Stomach (tissue), 9 donors: ENCODE data around the gene DNAH14. TPM values are rescaled to one million over a fixed set of nuclear protein-coding genes. Genes with fewer than 3 reads are reported as not detected.
"Not testable (repeated sequence)": the region's sequence is repeated elsewhere in the genome, so short reads cannot be mapped to it uniquely, and the experiment has no call there.

Experiments
- DNase-seq, 2 donors: peaks; one replicate each; pipeline versions ENCODE4 v3.0.0 to v3.0.0-alpha.2; 2013 to 2019
- H3K27ac ChIP-seq, 5 donors: fragments of 200-600 bp in 4 of 5; sonication (generic) in 4 of 5; one replicate each; pipeline ENCODE4 v1.5.1; 2013 to 2019; ENCODE audit warnings: mild to moderate bottlenecking in 1 of 5, moderate library complexity in 1 of 5
- H3K27me3 ChIP-seq, 3 donors: fragments of 200-600 bp; sonication (generic); one replicate each; pipeline ENCODE4 v1.5.1; 2017 to 2019; ENCODE audit warnings: mixed run types in 1 of 3
- H3K36me3 ChIP-seq, 4 donors: fragments of 200-600 bp; sonication (generic); 1 replicate in 3 of 4; 2 replicates in 1 of 4; pipeline ENCODE4 v1.5.1; 2016 to 2019
- H3K4me1 ChIP-seq, 4 donors: fragments of 200-600 bp; sonication (generic); one replicate each; pipeline ENCODE4 v1.5.1; 2016 to 2019
- H3K4me3 ChIP-seq, 4 donors: fragments of 200-600 bp; sonication (generic) in 3 of 4; one replicate each; pipeline ENCODE4 v1.5.1; 2016 to 2019; ENCODE audit warnings: mild to moderate bottlenecking in 1 of 4
- H3K9me3 ChIP-seq, 4 donors: fragments of 200-600 bp; sonication (generic); one replicate each; pipeline ENCODE4 v1.5.1; 2016 to 2019
- CTCF ChIP-seq, 7 experiments: fragments of 450-650 bp in 4 of 7; fragments of 200-600 bp in 3 of 7; sonication (generic) in 3 of 7; IDR thresholded peaks; one replicate each; pipeline ENCODE4 v1.5.1; 2016 to 2019; ENCODE audit warnings: antibody characterized with exemption in 7 of 7, control low read depth in 2 of 7, mild to moderate bottlenecking in 1 of 7
- EP300 ChIP-seq: sonication (generic); formaldehyde crosslinking; IDR thresholded peaks from one replicate; pipeline ENCODE4 v1.6.1; 2017; ENCODE audit warnings: antibody characterized with exemption
- POLR2A ChIP-seq, 4 donors: fragments of 450-650 bp; IDR thresholded peaks; one replicate each; pipeline ENCODE4 v1.6.1; 2016; ENCODE audit warnings: antibody characterized with exemption in 4 of 4, control low read depth in 2 of 4, mild to moderate bottlenecking in 1 of 4, moderate library complexity in 1 of 4
- POLR2AphosphoS5 ChIP-seq, 3 donors: sonication (generic); formaldehyde crosslinking; IDR thresholded peaks; one replicate each; pipeline ENCODE4 v1.6.1; 2016; ENCODE audit warnings: antibody characterized with exemption in 3 of 3
- WGBS, 5 donors: extraction: QIAGEN DNeasy Blood & Tissue Kit in 3 of 5; methylation state at CpG; one replicate each; pipeline versions ENCODE4 v1.1.5 to v1.1.7; 2013 to 2018; 5-methylcytosine and 5-hydroxymethylcytosine counted together
- intact Hi-C: fragments of 100-400 bp; cut with DNase I; formaldehyde crosslinking; loops from one replicate; pipeline ENCODE4 v1.15.1; 2023; ENCODE audit warnings: low total_unique reads
- polyA plus RNA-seq, 3 donors: library from polyadenylated mRNA; stranded (reverse); fragments of 200-250 nt; gene quantifications; one replicate each; pipeline ENCODE4 v1.2.3, GENCODE V29; 2013
- total RNA-seq, 5 donors: library from RNA; depleted of rRNA; stranded (reverse); fragments of >200 nt; gene quantifications; one replicate each; pipeline versions ENCODE4 v1.1.0 to v1.2.3, GENCODE V29; 2014 to 2016
- donor health status: healthy with polysubstance abuse.
- donor health status: Bipolar disorder and iron deficiency.
- donor health status: healthy.

The DNAH14 gene
- total and polyA plus RNA-seq, 8 donors = 1.7 to 158 (median 6.2) TPM

DNA sequence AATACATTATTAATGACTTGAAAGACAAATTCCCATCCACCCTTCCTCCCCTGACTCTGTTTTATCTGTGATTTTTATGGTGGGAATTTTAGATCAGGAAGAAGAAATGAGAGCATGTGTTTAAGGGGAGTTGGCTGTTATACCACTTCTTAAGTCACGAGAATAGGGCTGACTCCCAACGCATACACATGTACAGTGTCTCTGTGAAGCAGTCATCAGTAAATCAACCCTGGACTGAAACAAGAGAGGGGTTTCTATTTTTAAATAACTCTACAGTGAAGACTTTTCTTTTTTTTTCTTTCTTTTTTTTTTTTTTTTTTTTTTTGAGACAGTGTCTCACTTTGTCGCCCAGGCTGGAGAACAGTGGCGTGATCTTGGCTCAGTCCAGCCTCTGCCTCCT, 392.3 kb downstream of the DNAH14 start:
- peaks cover 0 to 5% (median 0%) of the 10 kb centered on the region in 4 donors for H3K4me1 ChIP-seq
- H3K36me3 ChIP-seq = no peaks in the 10 kb centered on the region
- no peak overlapping the region for H3K4me3 ChIP-seq
- no peaks in the 10 kb centered on the region for H3K27me3 ChIP-seq
- 94 to 98% (median 97%) methylated on average over 4 of the region's 4 CpGs for WGBS, 5 donors
- no peaks in the 10 kb centered on the region for H3K9me3 ChIP-seq
- intact Hi-C loops = no loop called here
- no peak overlapping the region for H3K27ac ChIP-seq
- DNase-seq = no peak
- TF ChIP-seq POLR2A (IDR thresholded peaks at IDR 0.05) (no peak), EP300 (no peak), POLR2AphosphoS5 (IDR thresholded peaks at IDR 0.05) (no peak), CTCF (IDR thresholded peaks at IDR 0.05) (no peak)

- Histone ChIP-seq H3K36me3 (no peaks in the 10 kb centered on the region), H3K4me1 (no peaks in the 10 kb centered on the region), H3K4me3 (no peak overlapping the region), H3K27me3 (no peaks in the 10 kb centered on the region), H3K9me3 (no peaks in the 10 kb centered on the region), H3K27ac (no peak overlapping the region)
- intact Hi-C loops = no loop called here
- no peak for TF ChIP-seq CTCF (IDR thresholded peaks at IDR 0.05)
- TF ChIP-seq EP300 = no peak
- TF ChIP-seq POLR2AphosphoS5 (IDR thresholded peaks at IDR 0.05) = no peak
- no peak for TF ChIP-seq POLR2A (IDR thresholded peaks at IDR 0.05)
- DNase-seq = no peak
Observed at GRCh38 chr1:225329041-225329440, 399.6 kb downstream of the DNAH14 start.

DNA sequence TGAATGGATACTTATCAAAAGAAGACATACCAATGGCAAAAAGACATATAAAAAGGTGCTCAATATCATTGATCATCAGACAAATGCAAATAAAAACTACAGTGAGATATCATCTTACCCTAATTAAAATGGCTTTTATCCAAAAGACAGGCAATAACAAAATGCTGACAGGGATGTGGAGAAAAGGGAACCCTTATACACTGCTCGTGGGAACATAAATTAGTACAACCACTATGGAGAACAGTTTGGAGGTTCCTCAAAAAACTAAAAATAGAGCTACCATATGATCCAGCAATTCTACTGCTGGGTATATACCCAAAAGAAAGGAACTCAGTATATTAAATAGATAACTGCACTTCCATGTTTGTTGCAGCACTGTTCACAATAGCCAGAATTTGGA, 400.5 kb downstream of the DNAH14 start:
- H3K36me3 ChIP-seq, H3K9me3 ChIP-seq, intact Hi-C loops, H3K27me3 ChIP-seq, H3K27ac ChIP-seq, DNase-seq, H3K4me1 ChIP-seq, H3K4me3 ChIP-seq: not testable (repeated sequence)
- WGBS, 5 donors = 71 to 86% (median 78%) methylated on average over 1 of the region's 1 CpG

DNA sequence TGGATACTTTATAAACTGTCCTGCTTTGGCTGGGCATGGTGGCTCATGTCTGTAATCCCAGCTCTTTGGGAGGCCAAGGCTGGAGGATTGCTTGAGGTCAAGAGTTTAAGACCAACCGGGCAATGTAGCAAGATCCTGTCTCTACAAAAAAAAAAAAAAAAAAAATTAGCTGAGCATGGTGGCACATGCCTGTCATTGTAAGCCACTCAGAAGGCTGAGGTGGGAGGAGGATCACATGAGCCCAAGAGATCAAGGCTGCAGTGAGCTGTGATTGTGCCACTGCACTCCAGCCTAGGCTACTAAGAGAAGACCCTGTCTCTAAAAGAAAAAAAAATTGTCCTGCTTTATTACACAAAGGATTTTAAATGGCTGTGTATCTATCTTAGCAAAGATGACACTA, 403.2 kb downstream of the DNAH14 start:
- Histone ChIP-seq H3K9me3 (no peaks in the 10 kb centered on the region), H3K4me1 (no peaks in the 10 kb centered on the region), H3K27me3 (no peaks in the 10 kb centered on the region), H3K4me3 (no peak overlapping the region), H3K36me3 (no peaks in the 10 kb centered on the region), H3K27ac (no peak overlapping the region)
- intact Hi-C loops = no loop called here
- 89 to 100% (median 100%) methylated on average over 1 of the region's 1 CpG for WGBS, 5 donors
- DNase-seq = no peak
- no peak for TF ChIP-seq POLR2A (IDR thresholded peaks at IDR 0.05)
- TF ChIP-seq POLR2AphosphoS5 (IDR thresholded peaks at IDR 0.05) = no peak
- TF ChIP-seq CTCF (IDR thresholded peaks at IDR 0.05) = no peak
- TF ChIP-seq EP300 = no peak

GRCh38 chr1:225335098-225335778, 405.8 kb downstream of the DNAH14 start:
- 29 to 72% (median 47%) methylated on average over 17 to 18 of the region's 18 CpGs for WGBS, 5 donors
- intact Hi-C loops, H3K4me1 ChIP-seq: not testable (repeated sequence)

More at GRCh38 chr1:225335098-225335778, 405.8 kb downstream of the DNAH14 start:
- not testable (repeated sequence) for H3K36me3 ChIP-seq, H3K27me3 ChIP-seq, DNase-seq, H3K9me3 ChIP-seq, H3K27ac ChIP-seq, H3K4me3 ChIP-seq
